ENCODE results near the gene PITX2. TPM values are rescaled to one million over a fixed set of nuclear protein-coding genes. Genes with fewer than 3 reads are reported as not detected.

The PITX2 gene
- polyA plus RNA-seq, 2 donors, result 1.3 to 2.1 TPM

- Histone ChIP-seq H3K4me1 (ENCODE audit: control insufficient read depth in 2 of 2, insufficient read depth in 2 of 2, low read length in 1 of 2) (peaks cover 5 to 7% of the 10 kb centered on the region in 2 donors), H3K27me3 (ENCODE audit: control insufficient read depth in 1 of 2, insufficient read depth in 2 of 2, low read length in 2 of 2) (peaks cover 11 to 44% of the 10 kb centered on the region in 2 donors), H3K27ac (ENCODE audit: low read depth in 2 of 2, low read length in 1 of 2) (no peak overlapping the region), H3K9me3 (ENCODE audit: control insufficient read depth in 2 of 2, insufficient read depth in 1 of 2, low read depth in 1 of 2, low read length in 1 of 2) (peaks cover 0 to 13% of the 10 kb centered on the region in 2 donors), H3K4me3 (ENCODE audit: low read depth in 1 of 2, low read length in 2 of 2) (no peak overlapping the region), H3K36me3 (ENCODE audit: control insufficient read depth in 2 of 2, insufficient read depth in 2 of 2, low read length in 1 of 2) (no peaks in the 10 kb centered on the region)
- WGBS, 2 donors, result 20 to 21% methylated on average over 33 to 34 of the region's 34 CpGs
Measured at GRCh38 chr4:110630688-110631402, 8.0 kb upstream of the PITX2 start.

DNA sequence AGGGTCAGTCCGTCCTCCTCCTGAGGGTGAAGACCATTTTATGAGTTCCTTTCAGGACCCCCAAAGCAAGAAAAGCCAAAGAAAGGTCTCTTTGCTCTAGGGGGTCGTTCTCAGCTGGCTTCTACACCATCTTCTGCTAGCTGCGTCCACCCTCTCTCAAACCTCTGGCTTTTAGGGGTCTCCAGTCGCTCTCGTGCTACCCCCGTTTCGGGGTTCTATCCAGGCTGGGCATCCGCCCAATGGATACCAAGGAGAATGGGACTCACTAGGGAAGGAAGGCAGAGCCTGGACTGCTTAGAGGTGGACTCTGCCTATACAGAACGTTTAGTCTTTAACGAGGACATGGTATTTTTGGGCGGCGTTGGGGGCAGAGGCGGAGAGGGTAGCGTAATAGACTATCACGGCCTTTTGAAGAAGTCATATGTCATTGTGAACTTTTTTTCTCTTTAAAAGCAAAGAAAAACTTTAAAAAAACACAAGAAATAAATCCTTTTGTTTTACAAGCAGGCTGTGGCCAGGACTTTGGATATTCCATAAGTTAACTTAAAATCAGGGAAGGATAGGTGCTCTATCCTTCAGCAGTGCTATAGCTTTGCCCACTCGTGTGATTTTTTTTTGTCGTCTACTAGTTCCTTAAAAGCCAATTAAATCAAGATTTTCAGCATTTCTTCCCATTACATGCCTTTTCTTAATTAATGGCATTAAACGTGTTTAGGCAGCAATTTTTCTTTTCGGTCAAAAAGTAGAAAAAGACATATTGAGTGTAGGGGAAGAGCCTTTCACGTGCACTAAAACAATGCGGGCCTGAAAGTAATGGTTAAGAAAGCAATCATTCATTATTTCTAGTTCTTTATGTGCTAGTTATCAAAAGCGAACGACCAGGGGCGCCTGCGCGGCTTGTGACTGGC is 7.2 kb upstream of the PITX2 start:
- peaks cover 5 to 7% of the 10 kb centered on the region in 2 donors for H3K4me1 ChIP-seq (ENCODE audit: control insufficient read depth in 2 of 2, insufficient read depth in 2 of 2, low read length in 1 of 2)
- 28 to 32% methylated on average over 26 of the region's 26 CpGs for WGBS, 2 donors
- peaks cover 11 to 49% of the 10 kb centered on the region in 2 donors for H3K27me3 ChIP-seq (ENCODE audit: control insufficient read depth in 1 of 2, insufficient read depth in 2 of 2, low read length in 2 of 2)
- H3K36me3 ChIP-seq (ENCODE audit: control insufficient read depth in 2 of 2, insufficient read depth in 2 of 2, low read length in 1 of 2), result no peaks in the 10 kb centered on the region
- H3K9me3 ChIP-seq (ENCODE audit: control insufficient read depth in 2 of 2, insufficient read depth in 1 of 2, low read depth in 1 of 2, low read length in 1 of 2), result peaks cover 0 to 13% of the 10 kb centered on the region in 2 donors
- H3K27ac ChIP-seq (ENCODE audit: low read depth in 2 of 2, low read length in 1 of 2), result no peak overlapping the region
- no peak overlapping the region for H3K4me3 ChIP-seq (ENCODE audit: low read depth in 1 of 2, low read length in 2 of 2)

DNA sequence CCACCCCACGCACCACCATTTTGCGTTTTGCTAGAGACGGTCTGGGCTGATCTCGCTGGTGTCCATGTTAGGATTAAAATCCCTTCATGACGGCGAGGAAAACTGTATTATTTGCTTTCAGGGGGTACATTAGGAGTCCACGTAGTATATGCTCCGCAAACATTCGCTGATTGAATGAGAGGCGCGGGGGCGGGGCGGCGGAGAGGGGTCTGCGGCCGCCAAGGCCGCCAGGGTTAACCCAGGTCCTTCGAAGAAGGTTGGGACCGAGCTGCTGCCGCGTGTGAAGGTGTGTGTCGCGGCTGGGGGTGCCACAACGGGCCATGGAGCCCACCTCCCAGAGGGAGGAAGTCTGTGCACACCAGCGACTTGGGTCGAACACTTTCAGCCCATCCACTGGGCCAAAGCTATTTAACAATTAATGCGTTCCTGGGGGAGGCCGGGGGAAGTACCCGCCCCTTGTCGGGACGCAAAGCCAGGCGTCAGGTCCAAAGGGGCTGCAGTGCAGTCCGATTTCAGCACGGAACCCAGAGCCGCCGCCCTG is 6.4 kb upstream of the PITX2 start:
- no peak overlapping the region for H3K4me3 ChIP-seq (ENCODE audit: low read depth in 1 of 2, low read length in 2 of 2)
- 22 to 25% methylated on average over 36 of the region's 36 CpGs for WGBS, 2 donors
- no peak overlapping the region for H3K27ac ChIP-seq (ENCODE audit: low read depth in 2 of 2, low read length in 1 of 2)
- H3K27me3 ChIP-seq (ENCODE audit: control insufficient read depth in 1 of 2, insufficient read depth in 2 of 2, low read length in 2 of 2), result peaks cover 11 to 49% of the 10 kb centered on the region in 2 donors
- no peaks in the 10 kb centered on the region for H3K36me3 ChIP-seq (ENCODE audit: control insufficient read depth in 2 of 2, insufficient read depth in 2 of 2, low read length in 1 of 2)
- H3K4me1 ChIP-seq (ENCODE audit: control insufficient read depth in 2 of 2, insufficient read depth in 2 of 2, low read length in 1 of 2), result peaks cover 5 to 7% of the 10 kb centered on the region in 2 donors
- peaks cover 0 to 13% of the 10 kb centered on the region in 2 donors for H3K9me3 ChIP-seq (ENCODE audit: control insufficient read depth in 2 of 2, insufficient read depth in 1 of 2, low read depth in 1 of 2, low read length in 1 of 2)

DNA sequence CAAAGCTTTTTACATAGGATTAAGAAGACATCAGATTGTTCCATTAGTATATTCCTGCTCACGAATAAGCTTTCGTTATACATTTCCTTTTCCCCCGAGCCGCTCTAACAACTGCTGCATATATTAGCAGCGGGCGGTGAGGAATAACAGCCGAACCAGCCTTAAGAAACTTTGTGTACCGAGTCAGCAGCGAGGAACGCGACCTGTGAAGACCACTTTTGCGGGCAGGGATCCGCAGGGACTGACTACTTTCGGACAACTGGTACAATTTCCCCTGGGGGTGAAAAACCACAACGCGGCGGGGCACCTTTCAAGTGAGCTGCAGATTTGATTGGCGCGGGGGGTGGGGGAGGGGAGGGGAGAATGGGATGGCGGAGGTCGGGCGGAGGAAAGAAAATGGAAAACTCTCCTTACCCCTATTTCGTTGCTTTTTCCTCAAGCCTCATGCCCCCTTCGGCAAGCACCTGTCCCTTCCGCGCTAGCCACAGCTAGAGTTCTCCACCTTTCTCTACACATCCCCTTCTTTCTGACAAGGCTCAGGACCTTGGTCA is 5.9 kb upstream of the PITX2 start:
- Histone ChIP-seq H3K4me3 (ENCODE audit: low read depth in 1 of 2, low read length in 2 of 2) (no peak overlapping the region), H3K9me3 (ENCODE audit: control insufficient read depth in 2 of 2, insufficient read depth in 1 of 2, low read depth in 1 of 2, low read length in 1 of 2) (peaks cover 0 to 13% of the 10 kb centered on the region in 2 donors), H3K27me3 (ENCODE audit: control insufficient read depth in 1 of 2, insufficient read depth in 2 of 2, low read length in 2 of 2) (peaks cover 8 to 45% of the 10 kb centered on the region in 2 donors), H3K4me1 (ENCODE audit: control insufficient read depth in 2 of 2, insufficient read depth in 2 of 2, low read length in 1 of 2) (peaks cover 5 to 7% of the 10 kb centered on the region in 2 donors), H3K36me3 (ENCODE audit: control insufficient read depth in 2 of 2, insufficient read depth in 2 of 2, low read length in 1 of 2) (no peaks in the 10 kb centered on the region), H3K27ac (ENCODE audit: low read depth in 2 of 2, low read length in 1 of 2) (no peak overlapping the region)
- WGBS, 2 donors, result 21 to 23% methylated on average over 22 to 26 of the region's 26 CpGs

DNA sequence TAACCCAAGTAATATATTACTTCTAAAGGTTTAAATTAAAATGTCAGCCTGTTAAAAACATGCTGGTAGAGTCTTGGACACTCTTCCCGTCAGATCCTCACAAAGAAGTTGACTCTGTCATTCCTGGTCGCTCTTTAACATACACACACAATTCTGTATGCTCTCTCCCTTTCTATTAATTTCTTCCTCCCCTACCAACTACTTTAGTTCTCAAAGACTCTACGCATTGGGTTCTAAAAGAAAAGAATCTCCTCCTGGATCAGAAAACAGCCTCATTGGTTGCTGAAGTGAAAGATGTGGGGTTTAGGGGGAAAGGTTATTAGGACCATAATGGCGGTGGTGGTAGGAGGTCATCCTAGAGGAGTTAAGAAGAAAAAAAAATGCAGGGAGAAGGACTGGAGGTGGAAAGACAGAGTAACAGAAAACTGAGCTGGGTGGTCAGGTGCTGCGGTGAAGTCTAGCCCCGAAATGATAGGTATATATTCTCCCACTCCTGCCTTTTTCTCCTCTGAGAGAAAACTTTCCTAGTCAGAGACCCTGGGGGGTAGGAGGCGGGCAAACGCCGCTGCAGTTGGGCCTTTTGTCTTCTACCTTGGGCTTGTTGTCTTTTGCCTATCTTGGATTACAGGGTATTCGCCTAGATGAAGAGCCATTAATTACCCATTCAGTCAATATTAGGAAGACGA is 5.2 kb upstream of the PITX2 start:
- WGBS, 2 donors, result 33 to 36% methylated on average over 11 of the region's 11 CpGs
- Histone ChIP-seq H3K4me1 (ENCODE audit: control insufficient read depth in 2 of 2, insufficient read depth in 2 of 2, low read length in 1 of 2) (peaks cover 5 to 7% of the 10 kb centered on the region in 2 donors), H3K27me3 (ENCODE audit: control insufficient read depth in 1 of 2, insufficient read depth in 2 of 2, low read length in 2 of 2) (peaks cover 6 to 48% of the 10 kb centered on the region in 2 donors), H3K36me3 (ENCODE audit: control insufficient read depth in 2 of 2, insufficient read depth in 2 of 2, low read length in 1 of 2) (no peaks in the 10 kb centered on the region), H3K4me3 (ENCODE audit: low read depth in 1 of 2, low read length in 2 of 2) (no peak overlapping the region), H3K9me3 (ENCODE audit: control insufficient read depth in 2 of 2, insufficient read depth in 1 of 2, low read depth in 1 of 2, low read length in 1 of 2) (peaks cover under 1 to 14% of the 10 kb centered on the region in 2 donors), H3K27ac (ENCODE audit: low read depth in 2 of 2, low read length in 1 of 2) (no peak overlapping the region)

- H3K27ac ChIP-seq (ENCODE audit: low read depth in 2 of 2, low read length in 1 of 2), result no peak overlapping the region
- H3K4me1 ChIP-seq (ENCODE audit: control insufficient read depth in 2 of 2, insufficient read depth in 2 of 2, low read length in 1 of 2), result peaks cover 7 to 10% of the 10 kb centered on the region in 2 donors
- 33 to 41% methylated on average over 13 of the region's 13 CpGs for WGBS, 2 donors
- peaks cover 6 to 50% of the 10 kb centered on the region in 2 donors for H3K27me3 ChIP-seq (ENCODE audit: control insufficient read depth in 1 of 2, insufficient read depth in 2 of 2, low read length in 2 of 2)
- no peak overlapping the region for H3K4me3 ChIP-seq (ENCODE audit: low read depth in 1 of 2, low read length in 2 of 2)
- no peaks in the 10 kb centered on the region for H3K36me3 ChIP-seq (ENCODE audit: control insufficient read depth in 2 of 2, insufficient read depth in 2 of 2, low read length in 1 of 2)
- H3K9me3 ChIP-seq (ENCODE audit: control insufficient read depth in 2 of 2, insufficient read depth in 1 of 2, low read depth in 1 of 2, low read length in 1 of 2), result peaks cover 3 to 25% of the 10 kb centered on the region in 2 donors
Measured at GRCh38 chr4:110626532-110627153, 3.8 kb upstream of the PITX2 start.

DNA sequence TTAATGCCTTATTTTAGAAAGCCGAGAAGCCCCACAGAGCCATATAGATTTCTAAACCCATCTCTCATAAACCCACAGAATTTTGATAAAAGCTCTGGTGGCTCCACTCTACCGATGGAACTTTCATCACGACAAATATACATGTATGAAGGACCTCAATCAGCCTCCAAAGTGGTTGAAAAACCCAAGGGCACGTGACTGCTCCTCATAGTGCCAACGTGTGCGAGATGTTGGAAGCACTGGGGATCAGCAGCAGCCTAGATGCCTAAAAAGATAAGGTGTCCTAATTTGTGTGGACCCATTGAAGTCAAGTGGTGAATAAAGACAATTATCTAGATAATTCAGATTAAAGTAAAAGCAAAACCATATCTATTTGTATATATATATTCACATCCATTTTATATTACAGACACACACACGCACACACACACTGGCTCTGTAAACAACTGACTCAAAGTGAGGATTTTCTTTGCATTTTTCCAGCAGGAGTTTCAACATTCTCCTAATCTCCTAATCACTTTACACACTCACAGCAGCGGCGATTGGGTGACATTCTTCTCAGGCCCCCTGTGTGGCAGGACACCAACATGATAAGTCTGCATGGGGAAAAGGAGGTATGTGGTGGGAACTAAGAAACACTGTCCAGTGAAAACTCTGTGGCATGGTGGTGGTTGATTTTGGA is 2.8 kb upstream of the PITX2 start:
- peaks cover 5 to 16% of the 10 kb centered on the region in 2 donors for H3K4me1 ChIP-seq (ENCODE audit: control insufficient read depth in 2 of 2, insufficient read depth in 2 of 2, low read length in 1 of 2)
- peaks cover 6 to 51% of the 10 kb centered on the region in 2 donors for H3K27me3 ChIP-seq (ENCODE audit: control insufficient read depth in 1 of 2, insufficient read depth in 2 of 2, low read length in 2 of 2)
- no peak overlapping the region for H3K27ac ChIP-seq (ENCODE audit: low read depth in 2 of 2, low read length in 1 of 2)
- peaks cover 3 to 29% of the 10 kb centered on the region in 2 donors for H3K9me3 ChIP-seq (ENCODE audit: control insufficient read depth in 2 of 2, insufficient read depth in 1 of 2, low read depth in 1 of 2, low read length in 1 of 2)
- no peak overlapping the region for H3K4me3 ChIP-seq (ENCODE audit: low read depth in 1 of 2, low read length in 2 of 2)
- WGBS, 2 donors, result 23 to 26% methylated on average over 9 of the region's 9 CpGs
- H3K36me3 ChIP-seq (ENCODE audit: control insufficient read depth in 2 of 2, insufficient read depth in 2 of 2, low read length in 1 of 2), result no peaks in the 10 kb centered on the region

- Histone ChIP-seq H3K4me3 (ENCODE audit: low read depth in 1 of 2, low read length in 2 of 2) (no peak overlapping the region), H3K36me3 (ENCODE audit: control insufficient read depth in 2 of 2, insufficient read depth in 2 of 2, low read length in 1 of 2) (no peaks in the 10 kb centered on the region), H3K9me3 (ENCODE audit: control insufficient read depth in 2 of 2, insufficient read depth in 1 of 2, low read depth in 1 of 2, low read length in 1 of 2) (peaks cover 3 to 27% of the 10 kb centered on the region in 2 donors), H3K27me3 (ENCODE audit: control insufficient read depth in 1 of 2, insufficient read depth in 2 of 2, low read length in 2 of 2) (peaks cover 6 to 54% of the 10 kb centered on the region in 2 donors), H3K4me1 (ENCODE audit: control insufficient read depth in 2 of 2, insufficient read depth in 2 of 2, low read length in 1 of 2) (peaks cover 5 to 16% of the 10 kb centered on the region in 2 donors), H3K27ac (ENCODE audit: low read depth in 2 of 2, low read length in 1 of 2) (no peak overlapping the region)
- WGBS, 2 donors, result 30 to 35% methylated on average over 6 of the region's 6 CpGs
Measured at GRCh38 chr4:110624904-110625494, 2.1 kb upstream of the PITX2 start.
